ENCODE data around the gene SLC13A1.

- TF ChIP-seq CTCF (IDR thresholded peaks at IDR 0.05) (no peak), POLR2A (IDR thresholded peaks at IDR 0.05) (no peak)
Observed at GRCh38 chr7:123112833-123113232, 86.9 kb downstream of the SLC13A1 start.

Data from adrenal gland (tissue), 5 donors.